NCI-H187 (cell line): Measurements from ENCODE around the gene TMEM115.

Source experiments
- DNase-seq, 2 experiments: peaks; one replicate each; lab custom pipeline; 2025; lab: John Stamatoyannopoulos, UW

TMEM115 gene

GRCh38 chr3:50358911-50359759 lies at the start of gene TMEM115:
Gene TMEM115 (minus strand): TSS chr3:50359521. CDS start chr3:50359063, 458 bp downstream.
- DNase-seq, result peak; percentile 49 to 88

- DNase-seq, result no peak
Observed at GRCh38 chr3:50408443-50408944, 49.2 kb upstream of the TMEM115 start.

GRCh38 chr3:50406487-50406886 lies 47.2 kb upstream of the TMEM115 start:
- DNase-seq, result no peak

- no peak for DNase-seq
Observed at GRCh38 chr3:50405249-50405648, 45.9 kb upstream of the TMEM115 start.

- no peak for DNase-seq
Observed at GRCh38 chr3:50401978-50402595, 42.8 kb upstream of the TMEM115 start.

- no peak for DNase-seq
Observed at GRCh38 chr3:50396502-50396901, 37.2 kb upstream of the TMEM115 start.

GRCh38 chr3:50395070-50395860 lies 35.9 kb upstream of the TMEM115 start:
- no peak for DNase-seq

- no peak for DNase-seq
Observed at GRCh38 chr3:50393061-50393460, 33.7 kb upstream of the TMEM115 start.

- DNase-seq, result no peak
Observed at GRCh38 chr3:50392101-50392715, 32.9 kb upstream of the TMEM115 start.

GRCh38 chr3:50390508-50391224 lies 31.3 kb upstream of the TMEM115 start:
- no peak for DNase-seq

GRCh38 chr3:50389414-50389767 lies 30.1 kb upstream of the TMEM115 start:
- no peak for DNase-seq

- DNase-seq, result no peak
Observed at GRCh38 chr3:50388720-50389413, 29.5 kb upstream of the TMEM115 start.

- DNase-seq, result no peak
Observed at GRCh38 chr3:50388016-50388719, 28.8 kb upstream of the TMEM115 start.

GRCh38 chr3:50385754-50386153 lies 26.4 kb upstream of the TMEM115 start:
- DNase-seq, result no peak

GRCh38 chr3:50383750-50384149 lies 24.4 kb upstream of the TMEM115 start:
- DNase-seq, result no peak

GRCh38 chr3:50382722-50383121 lies 23.4 kb upstream of the TMEM115 start:
- DNase-seq, result no peak

GRCh38 chr3:50381383-50381782 lies 22.1 kb upstream of the TMEM115 start:
- no peak for DNase-seq

GRCh38 chr3:50380405-50381085 lies 21.2 kb upstream of the TMEM115 start:
- DNase-seq, result no peak

- no peak for DNase-seq
Observed at GRCh38 chr3:50378757-50379156, 19.4 kb upstream of the TMEM115 start.

GRCh38 chr3:50378024-50378423 lies 18.7 kb upstream of the TMEM115 start:
- no peak for DNase-seq
